LNCAP (cell line): ENCODE results near the gene NUP210.

ENCODE experiments used
- TF ChIP-seq, protein P1 (sequence below): fragments of 450-650 bp; IDR thresholded peaks from 2 replicates; pipeline ENCODE4 v1.5.1; 2017; ENCODE audit warnings: mild to moderate bottlenecking

Gene NUP210

GRCh38 chr3:13317596-13318320 lies 102.4 kb downstream of the NUP210 start:
- TF ChIP-seq, protein P1, sequence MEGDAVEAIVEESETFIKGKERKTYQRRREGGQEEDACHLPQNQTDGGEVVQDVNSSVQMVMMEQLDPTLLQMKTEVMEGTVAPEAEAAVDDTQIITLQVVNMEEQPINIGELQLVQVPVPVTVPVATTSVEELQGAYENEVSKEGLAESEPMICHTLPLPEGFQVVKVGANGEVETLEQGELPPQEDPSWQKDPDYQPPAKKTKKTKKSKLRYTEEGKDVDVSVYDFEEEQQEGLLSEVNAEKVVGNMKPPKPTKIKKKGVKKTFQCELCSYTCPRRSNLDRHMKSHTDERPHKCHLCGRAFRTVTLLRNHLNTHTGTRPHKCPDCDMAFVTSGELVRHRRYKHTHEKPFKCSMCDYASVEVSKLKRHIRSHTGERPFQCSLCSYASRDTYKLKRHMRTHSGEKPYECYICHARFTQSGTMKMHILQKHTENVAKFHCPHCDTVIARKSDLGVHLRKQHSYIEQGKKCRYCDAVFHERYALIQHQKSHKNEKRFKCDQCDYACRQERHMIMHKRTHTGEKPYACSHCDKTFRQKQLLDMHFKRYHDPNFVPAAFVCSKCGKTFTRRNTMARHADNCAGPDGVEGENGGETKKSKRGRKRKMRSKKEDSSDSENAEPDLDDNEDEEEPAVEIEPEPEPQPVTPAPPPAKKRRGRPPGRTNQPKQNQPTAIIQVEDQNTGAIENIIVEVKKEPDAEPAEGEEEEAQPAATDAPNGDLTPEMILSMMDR, result no peak

DNA sequence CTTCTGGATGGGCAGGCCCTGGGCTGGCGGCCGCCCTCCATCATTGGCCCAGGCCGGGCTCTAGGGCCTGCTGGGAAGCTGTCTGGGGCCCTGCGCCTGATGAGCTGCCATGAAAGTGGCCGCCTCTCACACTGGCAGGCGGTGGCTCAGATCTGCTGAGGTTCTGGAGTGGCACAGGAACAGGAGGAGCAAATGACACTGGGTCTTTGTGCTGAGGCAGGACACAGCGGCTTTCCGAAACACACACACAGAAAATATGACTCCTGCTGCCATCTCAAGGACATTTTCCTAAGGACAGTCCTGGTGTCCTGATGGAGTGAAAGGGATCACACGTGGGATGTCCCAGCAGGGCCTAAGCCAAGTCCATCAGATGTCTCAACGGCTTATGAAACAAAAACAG lies 103.5 kb downstream of the NUP210 start:
- TF ChIP-seq, protein P1, result no peak

DNA sequence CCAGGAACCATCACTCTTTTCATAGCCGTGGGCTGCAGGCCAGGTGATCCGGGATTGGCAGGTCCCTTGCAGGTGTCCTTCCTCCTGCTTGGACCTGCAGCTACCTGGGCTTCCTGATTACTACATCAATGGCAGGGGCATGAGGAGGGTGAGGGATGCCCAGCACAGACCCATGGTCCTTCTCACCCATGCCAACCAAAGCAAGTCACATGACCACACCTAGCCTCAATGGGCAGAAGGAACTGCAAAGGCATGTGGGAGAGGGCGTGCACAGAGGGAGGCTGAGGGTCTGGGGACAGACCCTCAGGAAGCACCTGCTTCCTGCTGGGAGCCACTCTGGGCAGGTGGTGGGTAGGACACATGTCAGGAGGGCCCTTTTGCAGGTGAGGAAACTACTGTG lies 105.2 kb downstream of the NUP210 start:
- TF ChIP-seq, protein P1, result no peak

DNA sequence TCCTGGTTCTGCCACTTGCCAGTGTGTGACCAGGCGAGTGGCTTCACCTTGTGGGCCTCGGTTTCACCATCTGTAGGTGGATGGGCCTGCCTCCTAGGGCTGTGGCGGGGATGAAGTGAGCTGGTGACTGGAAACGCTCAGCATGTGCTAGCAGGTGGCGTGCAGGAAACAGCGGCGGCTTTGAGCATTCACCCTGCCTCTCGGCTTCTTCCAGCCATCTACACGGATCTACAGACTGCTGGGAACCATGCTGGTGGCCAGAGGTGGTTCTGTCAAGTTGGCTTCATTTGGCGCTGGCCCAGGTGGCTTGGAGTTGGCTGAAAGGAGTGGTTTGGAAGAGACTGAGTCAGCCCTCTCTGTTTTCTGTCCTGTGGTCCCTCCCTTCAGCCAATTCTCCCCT lies 106.3 kb downstream of the NUP210 start:
- TF ChIP-seq, protein P1, result no peak

GRCh38 chr3:13309004-13309403 lies 111.1 kb downstream of the NUP210 start:
- TF ChIP-seq, protein P1, result no peak

DNA sequence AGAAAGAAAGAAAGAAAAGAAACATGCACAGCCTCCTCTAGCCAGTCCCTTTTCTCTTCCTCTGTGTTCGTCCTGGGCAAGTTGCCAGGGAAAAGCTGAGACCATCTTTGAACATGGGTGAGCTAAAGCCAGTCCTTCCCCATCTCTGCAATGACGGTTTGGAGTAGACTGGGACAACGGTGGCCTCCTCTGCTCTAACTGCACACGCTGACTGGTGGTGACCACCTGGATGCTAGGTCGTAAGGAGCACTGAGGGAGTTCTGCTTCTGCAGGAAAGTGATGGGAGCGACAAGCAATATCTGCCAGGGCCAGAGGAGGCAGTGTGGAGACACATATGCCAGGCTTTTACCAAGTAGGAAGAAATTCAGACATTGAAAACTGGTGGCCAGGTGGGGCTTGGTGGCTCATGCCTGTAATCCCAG lies 111.7 kb downstream of the NUP210 start:
- TF ChIP-seq, protein P1, result peak; percentile 64

DNA sequence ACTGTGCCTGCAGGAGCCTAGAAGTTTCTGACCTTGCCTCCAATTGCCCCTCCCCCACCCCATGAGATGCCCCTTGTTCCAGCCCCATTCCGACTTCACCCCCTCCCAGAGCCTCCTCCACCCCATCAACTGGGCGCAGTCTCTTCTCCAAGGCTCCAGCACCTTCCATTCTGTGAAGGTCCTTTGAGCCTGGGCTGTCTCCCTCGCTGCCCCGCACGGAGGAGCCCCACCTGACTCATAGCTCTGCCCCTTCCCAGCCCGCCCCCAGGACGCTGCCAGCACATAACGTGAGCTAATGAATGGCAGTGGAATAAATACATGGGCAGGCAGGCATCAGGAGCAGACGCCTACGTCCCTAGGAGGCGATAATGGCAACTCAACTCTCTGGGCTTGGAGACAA lies 113.1 kb downstream of the NUP210 start:
- TF ChIP-seq, protein P1, result no peak

DNA sequence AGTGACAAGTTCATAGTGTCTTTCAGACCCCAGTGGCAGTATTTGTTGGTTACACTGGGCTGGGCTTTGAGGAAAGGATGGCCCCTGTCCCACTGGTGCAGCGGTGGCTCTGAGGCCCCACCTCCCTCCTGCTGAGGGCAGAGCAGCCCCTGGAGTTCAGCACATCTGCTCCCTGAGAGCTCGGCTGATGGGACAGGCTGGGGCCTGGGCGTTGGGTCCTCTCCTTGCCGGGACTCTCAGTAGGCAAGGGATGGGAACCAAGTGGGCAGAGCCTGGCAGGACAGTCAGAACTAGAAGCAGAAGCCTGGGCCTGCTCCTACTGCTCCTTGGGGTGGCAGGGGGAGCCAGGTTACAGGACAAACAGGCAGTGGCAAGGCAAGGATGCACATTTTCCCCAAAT lies 114.5 kb downstream of the NUP210 start:
- TF ChIP-seq, protein P1, result no peak
